Measurements from ENCODE around the gene KRTAP15-1. TPM values are rescaled to one million over a fixed set of nuclear protein-coding genes. Genes with fewer than 3 reads are reported as not detected.

KRTAP15-1 gene
- total RNA-seq, 2 experiments from 2014 or later: not detected

DNA sequence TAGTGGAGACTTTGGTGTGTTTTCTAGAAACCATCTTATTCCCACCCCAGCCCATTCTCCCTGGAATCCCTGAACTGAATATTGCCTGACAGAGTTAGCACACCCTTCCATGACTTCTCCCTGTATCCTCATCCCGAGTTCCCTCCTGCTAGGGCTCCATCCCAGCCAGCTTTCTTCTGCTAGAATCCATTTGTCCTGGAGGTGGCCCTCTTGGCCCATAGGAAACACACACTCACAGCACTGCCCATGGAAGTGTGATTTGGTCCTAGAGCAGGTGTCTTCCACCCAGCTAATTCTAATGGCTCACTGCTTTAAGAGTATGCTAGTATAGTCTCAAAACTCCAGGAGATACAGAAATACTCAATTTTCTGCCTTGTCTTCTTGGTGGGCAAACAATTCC is 4.1 kb downstream of the KRTAP15-1 start:
- H3K27me3 Mint-ChIP-seq: peaks cover 4% of the 10 kb centered on the region
- no peaks in the 10 kb centered on the region for H3K9me3 Mint-ChIP-seq (ENCODE audit: low read depth)
- H3K4me3 Mint-ChIP-seq: no peak overlapping the region
- ChIA-PET CTCF (interaction anchor here (0.7 to 1.1 kb wide), 2 partner anchors 137 to 561 kb away, joined by 3 read pairs; no protein-coding TSS in a partner anchor), POLR2A (no interaction called here)
- no peaks in the 10 kb centered on the region for H3K36me3 Mint-ChIP-seq (ENCODE audit: low read depth)
- no peak overlapping the region for H3K27ac Mint-ChIP-seq
- DNase-seq (no peak), ATAC-seq (no peak)
- intact Hi-C loops (cut with DNase I, micrococcal nuclease): no loop called here
- H3K4me1 Mint-ChIP-seq: peaks cover 6% of the 10 kb centered on the region

DNA sequence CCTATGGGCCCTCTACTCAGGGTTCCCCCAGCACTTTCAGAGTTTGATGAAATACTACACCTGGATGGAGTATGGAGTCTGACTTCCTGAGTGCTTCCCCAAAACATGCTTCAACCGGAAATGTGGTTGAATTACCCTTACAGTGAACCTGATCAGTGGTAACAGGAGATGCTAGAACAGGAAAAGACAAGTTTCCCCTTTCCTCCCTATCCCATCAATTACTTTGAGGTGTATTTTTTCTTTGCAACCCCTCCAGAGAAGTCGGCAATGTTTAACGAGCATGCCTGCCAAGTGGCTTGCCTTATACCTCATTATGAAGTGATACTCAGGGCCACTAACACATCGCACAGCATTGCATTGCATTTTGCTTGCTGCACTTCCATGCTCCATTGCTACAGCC is 7.0 kb downstream of the KRTAP15-1 start:
- CTCF ChIA-PET: interaction anchor here (1.4 kb wide), 1 partner anchor 13 kb away, joined by 3 read pairs; no protein-coding TSS in a partner anchor
- intact Hi-C loops (cut with DNase I, micrococcal nuclease): no loop called here
- Mint-ChIP-seq H3K36me3 (ENCODE audit: low read depth) (no peaks in the 10 kb centered on the region), H3K27me3 (peaks cover 5% of the 10 kb centered on the region), H3K27ac (no peak overlapping the region), H3K9me3 (ENCODE audit: low read depth) (no peaks in the 10 kb centered on the region), H3K4me3 (no peak overlapping the region), H3K4me1 (peaks cover 6% of the 10 kb centered on the region)
- ATAC-seq (no peak), DNase-seq (no peak)
- POLR2A ChIA-PET: no interaction called here

- Mint-ChIP-seq H3K27me3 (peaks cover 5% of the 10 kb centered on the region), H3K4me3 (no peak overlapping the region), H3K4me1 (peaks cover 6% of the 10 kb centered on the region), H3K9me3 (ENCODE audit: low read depth) (no peaks in the 10 kb centered on the region), H3K27ac (no peak overlapping the region), H3K36me3 (ENCODE audit: low read depth) (no peaks in the 10 kb centered on the region)
- ChIA-PET CTCF (interaction anchor here (0.6 kb wide), 1 partner anchor 248 kb away, joined by 3 read pairs; no protein-coding TSS in a partner anchor), POLR2A (no interaction called here)
- DNase-seq: no peak
- ATAC-seq: no peak
- intact Hi-C loops (cut with DNase I, micrococcal nuclease): no loop called here
These were observed 8.4 kb downstream of the KRTAP15-1 start for GRCh38 chr21:30448514-30448913.

DNA sequence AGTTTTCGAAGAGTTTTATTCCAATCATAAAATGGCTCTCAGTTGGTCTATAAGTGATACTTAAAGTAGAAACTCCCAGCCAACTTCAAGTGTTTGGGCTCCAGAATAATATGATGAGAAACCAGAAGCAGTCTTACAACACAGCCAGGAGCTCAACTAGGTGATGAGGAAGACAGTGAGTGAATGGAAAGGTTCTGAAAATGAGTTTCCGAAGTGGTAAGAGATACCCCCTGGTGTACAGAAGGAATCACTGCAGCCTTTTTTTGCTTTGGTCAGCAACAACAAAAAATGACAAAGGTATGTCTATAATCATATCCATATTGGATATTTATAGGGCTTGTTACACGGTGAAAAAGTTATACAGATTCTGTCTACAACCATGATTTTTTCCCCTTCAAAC is 23.6 kb downstream of the KRTAP15-1 start:
- H3K4me3 Mint-ChIP-seq: no peak overlapping the region
- POLR2A ChIA-PET: no interaction called here
- no peak overlapping the region for H3K27ac Mint-ChIP-seq
- H3K4me1 Mint-ChIP-seq: no peaks in the 10 kb centered on the region
- no peaks in the 10 kb centered on the region for H3K9me3 Mint-ChIP-seq (ENCODE audit: low read depth)
- intact Hi-C loops (cut with DNase I, micrococcal nuclease): no loop called here
- H3K27me3 Mint-ChIP-seq: peaks cover 4% of the 10 kb centered on the region
- no peaks in the 10 kb centered on the region for H3K36me3 Mint-ChIP-seq (ENCODE audit: low read depth)
- DNase-seq (no peak), ATAC-seq (no peak)
- CTCF ChIA-PET: interaction anchor here (1.0 kb wide), 1 partner anchor 116 kb away, joined by 3 read pairs; no protein-coding TSS in a partner anchor

DNA sequence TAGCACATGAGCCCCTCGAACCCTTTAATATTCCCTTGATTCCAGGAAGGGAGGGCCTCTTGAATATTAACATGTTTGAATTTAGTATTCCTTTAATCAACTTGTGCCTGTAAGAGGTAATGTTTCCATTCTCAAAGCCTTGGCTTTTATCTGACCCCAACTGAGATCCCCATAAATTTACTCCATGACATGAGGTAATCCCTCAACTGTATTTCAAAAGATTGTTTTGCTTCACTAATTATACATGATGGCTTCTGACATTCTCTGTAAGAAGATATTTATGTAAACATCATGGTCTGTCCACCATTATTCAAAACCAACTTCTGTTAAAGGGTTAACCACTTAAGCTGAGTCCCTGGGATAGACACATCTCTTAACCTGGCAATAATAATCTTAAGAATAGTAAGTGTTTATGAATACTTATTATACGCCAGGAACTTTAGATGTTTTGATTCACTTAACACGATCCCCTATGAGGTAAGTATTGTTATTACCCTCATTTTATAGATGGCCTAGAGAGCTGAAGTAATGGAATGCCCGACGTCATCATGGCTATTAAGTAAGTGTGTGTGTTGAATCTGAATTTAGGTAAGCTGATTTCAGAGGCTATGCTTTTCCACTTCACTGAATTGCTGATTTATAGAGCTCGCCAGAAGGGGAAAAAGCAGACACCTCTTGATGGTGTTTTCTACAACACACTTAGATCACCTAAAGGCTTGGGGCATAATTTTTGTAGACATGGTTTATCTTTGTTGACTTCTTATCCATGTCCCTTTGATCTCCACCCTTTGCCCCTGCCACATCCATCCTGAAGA is 29.0 kb downstream of the KRTAP15-1 start:
- DNase-seq: no peak
- intact Hi-C loops (cut with DNase I, micrococcal nuclease): no loop called here
- H3K27me3 Mint-ChIP-seq: peaks cover 11% of the 10 kb centered on the region
- no peak for ATAC-seq
- no peak overlapping the region for H3K27ac Mint-ChIP-seq
- POLR2A ChIA-PET: no interaction called here
- H3K4me3 Mint-ChIP-seq: no peak overlapping the region
- CTCF ChIA-PET: no interaction called here
- no peaks in the 10 kb centered on the region for H3K36me3 Mint-ChIP-seq (ENCODE audit: low read depth)
- H3K4me1 Mint-ChIP-seq: no peaks in the 10 kb centered on the region
- H3K9me3 Mint-ChIP-seq (ENCODE audit: low read depth): no peaks in the 10 kb centered on the region

- Mint-ChIP-seq H3K4me3 (no peak overlapping the region), H3K36me3 (ENCODE audit: low read depth) (no peaks in the 10 kb centered on the region), H3K27me3 (peaks cover 8% of the 10 kb centered on the region), H3K27ac (no peak overlapping the region), H3K9me3 (ENCODE audit: low read depth) (no peaks in the 10 kb centered on the region), H3K4me1 (no peaks in the 10 kb centered on the region)
- intact Hi-C loops (cut with DNase I, micrococcal nuclease): no loop called here
- CTCF ChIA-PET: no interaction called here
- no peak for DNase-seq
- POLR2A ChIA-PET: no interaction called here
- no peak for ATAC-seq
These were observed 37.9 kb downstream of the KRTAP15-1 start for GRCh38 chr21:30478004-30478403.

DNA sequence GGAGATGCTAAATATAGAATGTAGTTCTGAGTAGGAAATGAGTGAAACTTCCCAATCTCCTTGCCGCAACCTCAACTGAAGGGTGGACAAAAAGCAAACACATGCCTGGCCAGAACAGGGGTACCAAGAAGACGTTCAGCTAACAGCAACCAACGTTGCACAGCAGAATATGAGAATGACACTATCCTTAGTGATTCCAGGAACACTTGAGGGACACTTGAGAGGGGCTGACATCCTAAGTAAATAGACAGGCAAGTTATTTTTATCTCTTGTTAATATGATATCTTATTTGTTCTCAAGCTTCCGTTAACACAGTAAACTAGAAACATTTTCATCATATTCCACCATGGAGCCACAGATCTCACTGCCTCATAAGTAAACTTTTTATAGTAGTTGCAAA is 39.2 kb downstream of the KRTAP15-1 start:
- DNase-seq (no peak), ATAC-seq (no peak)
- Mint-ChIP-seq H3K4me3 (no peak overlapping the region), H3K9me3 (ENCODE audit: low read depth) (no peaks in the 10 kb centered on the region), H3K27ac (no peak overlapping the region), H3K4me1 (no peaks in the 10 kb centered on the region), H3K27me3 (peaks cover 7% of the 10 kb centered on the region), H3K36me3 (ENCODE audit: low read depth) (no peaks in the 10 kb centered on the region)
- CTCF ChIA-PET: no interaction called here
- POLR2A ChIA-PET: no interaction called here
- intact Hi-C loops (cut with DNase I, micrococcal nuclease): no loop called here

GRCh38 chr21:30480145-30480544 is 40.1 kb downstream of the KRTAP15-1 start, which contains the start of gene KRTAP19-1:
Gene KRTAP19-1, minus strand, starts transcription at chr21:30480367. Its CDS starts 50 bp downstream, at chr21:30480317.
- ATAC-seq: no peak
- H3K9me3 Mint-ChIP-seq (ENCODE audit: low read depth): peaks cover 2% of the 10 kb centered on the region
- H3K4me3 Mint-ChIP-seq: no peak within 1 kb of the TSS
- no peak for DNase-seq
- ChIA-PET POLR2A (no interaction called here), CTCF (no interaction called here)
- H3K4me1 Mint-ChIP-seq: no peaks in the 10 kb centered on the region
- no peaks in the 10 kb centered on the region for H3K36me3 Mint-ChIP-seq (ENCODE audit: low read depth)
- H3K27me3 Mint-ChIP-seq: peaks cover 4% of the 10 kb centered on the region
- no peak within 1 kb of the TSS for H3K27ac Mint-ChIP-seq
- intact Hi-C loops (cut with DNase I, micrococcal nuclease): no loop called here

DNA sequence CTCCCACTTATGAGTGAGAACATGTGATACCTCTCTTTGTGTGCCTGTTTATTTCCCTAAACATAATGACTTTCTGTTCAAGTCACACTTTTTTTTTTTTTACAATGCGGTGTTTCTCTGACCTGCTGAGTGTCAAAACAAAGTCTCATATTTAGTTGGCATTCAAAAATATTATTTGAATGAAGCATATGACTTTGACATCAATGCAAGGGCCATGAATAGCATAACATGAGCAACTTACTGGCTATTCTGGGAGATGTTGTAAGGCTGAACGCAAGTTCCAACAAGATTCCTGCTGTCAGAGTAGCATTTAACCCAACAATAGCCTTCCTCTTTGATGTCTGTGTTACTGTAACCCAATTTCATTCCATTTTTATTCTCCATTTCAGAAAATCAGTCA is 42.1 kb downstream of the KRTAP15-1 start:
- ChIA-PET POLR2A (no interaction called here), CTCF (no interaction called here)
- intact Hi-C loops (cut with DNase I, micrococcal nuclease): no loop called here
- Mint-ChIP-seq H3K9me3 (ENCODE audit: low read depth) (peaks cover 13% of the 10 kb centered on the region), H3K4me1 (no peaks in the 10 kb centered on the region), H3K27me3 (peaks cover 3% of the 10 kb centered on the region), H3K36me3 (ENCODE audit: low read depth) (no peaks in the 10 kb centered on the region), H3K27ac (no peak overlapping the region), H3K4me3 (no peak overlapping the region)
- no peak for DNase-seq
- ATAC-seq: no peak

- H3K4me3 Mint-ChIP-seq: no peak overlapping the region
- intact Hi-C loops (cut with DNase I, micrococcal nuclease): no loop called here
- CTCF ChIA-PET: no interaction called here
- ATAC-seq (no peak), DNase-seq (no peak)
- H3K4me1 Mint-ChIP-seq: no peaks in the 10 kb centered on the region
- POLR2A ChIA-PET: no interaction called here
- peaks cover 13% of the 10 kb centered on the region for H3K9me3 Mint-ChIP-seq (ENCODE audit: low read depth)
- H3K27me3 Mint-ChIP-seq: peaks cover 3% of the 10 kb centered on the region
- no peaks in the 10 kb centered on the region for H3K36me3 Mint-ChIP-seq (ENCODE audit: low read depth)
- H3K27ac Mint-ChIP-seq: no peak overlapping the region
These were observed 46.1 kb downstream of the KRTAP15-1 start for GRCh38 chr21:30486180-30486579.

DNA sequence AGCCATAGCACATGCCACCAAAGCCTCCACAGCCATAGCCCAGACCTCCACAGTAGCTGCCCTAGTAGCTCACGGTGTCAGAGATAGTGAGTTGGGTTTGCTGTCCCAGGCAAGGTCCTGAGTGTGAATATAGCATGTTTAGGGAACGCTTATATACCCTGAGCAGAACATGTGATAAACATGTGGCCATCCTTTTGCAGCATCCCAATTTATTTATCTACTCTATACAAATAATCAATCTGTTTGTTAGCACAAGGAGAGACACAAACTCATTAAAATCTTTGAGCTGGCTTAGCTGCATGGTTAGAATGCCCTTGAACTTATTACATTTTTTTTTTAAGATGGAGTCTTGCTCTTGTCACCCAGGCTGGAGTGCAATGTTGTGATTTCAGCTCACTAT is 47.3 kb downstream of the KRTAP15-1 start, which contains the start of gene KRTAP19-2:
KRTAP19-2 (minus strand) TSS at position 101 of the 400 bp plus-strand sequence; CDS start at position 13, 88 bp downstream.
- no peak for DNase-seq
- ChIA-PET CTCF (interaction anchor here (1.5 kb wide), 1 partner anchor 18 kb away, joined by 3 read pairs; no protein-coding TSS in a partner anchor), POLR2A (no interaction called here)
- ATAC-seq: no peak
- no peak within 1 kb of the TSS for H3K27ac Mint-ChIP-seq
- H3K9me3 Mint-ChIP-seq (ENCODE audit: low read depth): peaks cover 13% of the 10 kb centered on the region
- no peaks in the 10 kb centered on the region for H3K4me1 Mint-ChIP-seq
- H3K4me3 Mint-ChIP-seq: no peak within 1 kb of the TSS
- H3K36me3 Mint-ChIP-seq (ENCODE audit: low read depth): no peaks in the 10 kb centered on the region
- peaks cover 2% of the 10 kb centered on the region for H3K27me3 Mint-ChIP-seq
- intact Hi-C loops (cut with DNase I, micrococcal nuclease): no loop called here

Data from activated CD4-positive, alpha-beta T cell treated with anti-CD3 and anti-CD28 coated beads for 36 hours (primary cell).